HepG2 (cell line): ENCODE data around the gene ABHD17C. TPM values are rescaled to one million over a fixed set of nuclear protein-coding genes. Genes with fewer than 3 reads are reported as not detected.
A peak's percentile ranks its signal among the peaks of the same experiment; 100 is the strongest.

Experiments
- ATAC-seq: fragments of 200-7000 bp; cut with Tn5 transposase; 3 replicates; pipeline ENCODE4 v1.9.1; 2020; ENCODE audit warnings: mild to moderate bottlenecking, moderate library complexity
- BruUV-seq: library from RNA; stranded (reverse); fragments of 400-500 nt; replicated peaks from 2 replicates; lab custom pipeline; 2021; lab: Mats Ljungman, UMichigan
- CTCF ChIA-PET: fragments of 300-600 bp; formaldehyde crosslinking; extraction: SDS; loops from one replicate; lab custom pipeline; 2021; ENCODE audit warnings: low total read pairs, inconsistent platforms, low intra/inter-chr PET ratio; lab: Yijun Ruan, JAX
- POLR2A ChIA-PET: fragments of 350-600 bp; sonication (Branson Sonifier 250); formaldehyde crosslinking; loops from one replicate; lab custom pipeline; 2020; ENCODE audit warnings: antibody characterized with exemption, inconsistent platforms; lab: Yijun Ruan, JAX
- DNase-seq: peaks from one replicate; pipeline ENCODE4 v3.0.0-alpha.2; 2015; ENCODE audit warnings: low spot score
- FAIRE-seq: peaks from 3 replicates; lab custom pipeline; 2011; peaks lifted over from hg19 to GRCh38; lab: Jason Lieb, UNC
- H2AFZ ChIP-seq: one replicate; pipeline ENCODE4 v1.6.1; 2011; ENCODE audit warnings: low read length, inconsistent platforms
- H3K27ac ChIP-seq: fragments of 300-600 bp; 3 replicates; pipeline ENCODE4 v1.8.0; 2011; ENCODE audit warnings: mixed run types, mild to moderate bottlenecking, mixed read lengths, low read length, inconsistent platforms; ENCODE audit not compliant: insufficient read depth; ENCODE audit errors: extremely low read length
- H3K27me3 ChIP-seq, 2 experiments: fragments of 200-600 bp in 1 of 2; 2 replicates in 1 of 2; 3 replicates in 1 of 2; pipeline versions ENCODE4 v1.6.0 to v1.8.0; 2011; ENCODE audit warnings: low read length in 2 of 2, mild to moderate bottlenecking in 2 of 2, moderate library complexity in 2 of 2, inconsistent platforms in 1 of 2; ENCODE audit not compliant: insufficient read depth in 2 of 2, control insufficient read depth in 1 of 2
- H3K36me3 ChIP-seq, 2 experiments: fragments of 200-600 bp in 1 of 2; replicated peaks in 1 of 2; 2 replicates in 1 of 2; 3 replicates in 1 of 2; pipeline versions ENCODE4 v1.5.1 to v1.8.0; 2011; ENCODE audit warnings: low read length in 2 of 2, inconsistent platforms in 1 of 2; ENCODE audit not compliant: insufficient read depth in 2 of 2, control insufficient read depth in 1 of 2
- H3K4me1 ChIP-seq: 2 replicates; pipeline ENCODE4 v1.5.1; 2012; ENCODE audit warnings: low read length, inconsistent platforms; ENCODE audit not compliant: insufficient read depth
- H3K4me2 ChIP-seq: 2 replicates; pipeline ENCODE4 v1.6.0; 2011; ENCODE audit warnings: low read depth, low read length, inconsistent platforms
- H3K4me3 ChIP-seq, 3 experiments: fragments of 200-600 bp in 1 of 3; sonication (generic), shearing (Covaris generic) in 1 of 3; replicated peaks in 1 of 3; 2 replicates each; pipeline ENCODE4 v1.5.1; 2011 to 2016; ENCODE audit warnings: low read length in 3 of 3, inconsistent platforms in 2 of 3, low read depth in 2 of 3, mild to moderate bottlenecking in 2 of 3, control low read depth in 1 of 3, mixed read lengths in 1 of 3; ENCODE audit not compliant: insufficient read depth in 1 of 3
- H3K79me2 ChIP-seq: one replicate; pipeline ENCODE4 v1.6.1; 2011; ENCODE audit warnings: low read length, inconsistent platforms; ENCODE audit not compliant: insufficient read depth
- H3K9ac ChIP-seq: 2 replicates; pipeline ENCODE4 v1.6.0; 2011; ENCODE audit warnings: mild to moderate bottlenecking, low read depth, low read length, inconsistent platforms; ENCODE audit not compliant: insufficient read depth
- H3K9me3 ChIP-seq: 2 replicates; pipeline ENCODE4 v1.5.1; 2012; ENCODE audit warnings: mild to moderate bottlenecking, low read length
- H4K20me1 ChIP-seq: 2 replicates; pipeline ENCODE4 v1.6.0; 2011; ENCODE audit warnings: inconsistent platforms, mild to moderate bottlenecking, low read length, moderate library complexity; ENCODE audit not compliant: insufficient read depth
- AHDC1 ChIP-seq: sonication (generic); formaldehyde crosslinking; IDR thresholded peaks from 2 replicates; pipeline ENCODE4 v1.5.1; 2020; ENCODE audit warnings: mild to moderate bottlenecking, missing genetic modification reagents, borderline replicate concordance
- KAT7 ChIP-seq: IDR thresholded peaks from 2 replicates; pipeline ENCODE4 v1.6.1; 2018; ENCODE audit warnings: borderline replicate concordance, missing compliant biosample characterization
- MXD4 ChIP-seq: IDR thresholded peaks from 2 replicates; pipeline ENCODE4 v1.6.1; 2016; ENCODE audit warnings: mild to moderate bottlenecking, missing biosample characterization, missing genetic modification reagents
- MYPOP ChIP-seq: sonication (generic); formaldehyde crosslinking; IDR thresholded peaks from 2 replicates; pipeline ENCODE4 v1.8.1; 2023; ENCODE audit warnings: mild to moderate bottlenecking, moderate library complexity, missing genetic modification reagents
- RFX3 ChIP-seq: IDR thresholded peaks from 2 replicates; pipeline ENCODE4 v1.6.1; 2016; ENCODE audit warnings: missing biosample characterization, missing genetic modification reagents
- RFXAP ChIP-seq: sonication (generic); formaldehyde crosslinking; IDR thresholded peaks from 2 replicates; pipeline ENCODE4 v1.4.0; 2020; ENCODE audit warnings: missing genetic modification reagents, borderline replicate concordance
- SNAI1 ChIP-seq: sonication (generic); formaldehyde crosslinking; IDR thresholded peaks from 2 replicates; pipeline ENCODE4 v1.5.0; 2020; ENCODE audit warnings: mild to moderate bottlenecking, missing genetic modification reagents, borderline replicate concordance
- YEATS4 ChIP-seq: sonication (generic); formaldehyde crosslinking; IDR thresholded peaks from 2 replicates; pipeline ENCODE4 v1.4.0; 2020; ENCODE audit warnings: missing genetic modification reagents, borderline replicate concordance
- ZBTB21 ChIP-seq: sonication (generic); formaldehyde crosslinking; IDR thresholded peaks from 2 replicates; pipeline ENCODE4 v1.4.0; 2020; ENCODE audit warnings: missing genetic modification reagents
- ZFX ChIP-seq: sonication (generic); formaldehyde crosslinking; IDR thresholded peaks from 2 replicates; pipeline ENCODE4 v1.4.0; 2020; ENCODE audit warnings: mild to moderate bottlenecking, low read depth, missing genetic modification reagents, moderate library complexity
- ZNF121 ChIP-seq: sonication (generic); formaldehyde crosslinking; IDR thresholded peaks from 2 replicates; pipeline ENCODE4 v1.5.0; 2020; ENCODE audit warnings: mild to moderate bottlenecking, missing genetic modification reagents
- WGBS: methylation state at CpG from one replicate; pipeline ENCODE4 v1.1.6; 2017; ENCODE audit warnings: low lambda C conversion rate; 5-methylcytosine and 5-hydroxymethylcytosine counted together
- in situ Hi-C: cut with HindIII; loops from 2 replicates; pipeline ENCODE4 v1.10.0; 2017; ENCODE audit warnings: low pct_unique_long_range_greater_than_20kb; ENCODE audit not compliant: extremely low pct_ligation_motif_present
- intact Hi-C: fragments of 100-400 bp; cut with micrococcal nuclease; formaldehyde crosslinking; loops from one replicate; pipeline ENCODE4 v1.10.0; 2022; ENCODE audit not compliant: unreplicated experiment
- polyA plus RNA-seq, 8 experiments: library from polyadenylated mRNA; depleted of rRNA in 3 of 8; stranded (reverse) in 7 of 8; unstranded in 1 of 8; fragments of >200 nt; fragmentation: Illumina TruSeq in 4 of 8; extraction: Trizol in 4 of 8; gene quantifications; 2 replicates each; pipeline versions ENCODE4 v1.2.1 to v1.2.3, GENCODE V29; 2011 to 2016; ENCODE audit warnings: low read depth in 4 of 8, missing spikeins in 1 of 8, mixed read lengths in 1 of 8; ENCODE audit not compliant: insufficient read depth in 1 of 8
- total RNA-seq, 5 experiments: library from RNA; depleted of rRNA; stranded (reverse); fragments of >200 nt; fragmentation: Illumina TruSeq; extraction: Trizol; gene quantifications; 2 replicates each; pipeline ENCODE4 v1.2.3, GENCODE V29; 2016; ENCODE audit warnings: low read depth in 1 of 5

ABHD17C gene
- total and polyA plus RNA-seq, 2 of the 13 experiments (the other 11 are each of a cell fraction or from before 2014, with no cell fraction given), result 2.9 to 3.9 TPM

- H3K4me2 ChIP-seq, result no peak overlapping the region
- H3K27me3 ChIP-seq, result no peaks in the 10 kb centered on the region
- H3K79me2 ChIP-seq, result no peaks in the 10 kb centered on the region
- no peaks in the 10 kb centered on the region for H3K9me3 ChIP-seq
- intact Hi-C loops (no loop called here), in situ Hi-C loops (no loop called here)
- no peak overlapping the region for H3K27ac ChIP-seq
- H4K20me1 ChIP-seq, result no peaks in the 10 kb centered on the region
- CTCF ChIA-PET, result no interaction called here
- no peak overlapping the region for H3K9ac ChIP-seq
- no peak for FAIRE-seq
- no peak for TF ChIP-seq KAT7 (CRISPR knock-in tag)
- 0 out of 2 replicates have a peak, but pooled peaks have one; percentile 10 for TF ChIP-seq ZNF121 (CRISPR knock-in tag)
- BruUV-seq, result no TSS peak
- no peaks in the 10 kb centered on the region for H3K36me3 ChIP-seq
- POLR2A ChIA-PET, result no interaction called here
- no peak overlapping the region for H3K4me3 ChIP-seq
- WGBS, result 90% methylated on average over 7 of the region's 9 CpGs
- no peak overlapping the region for H2AFZ ChIP-seq
- no peaks in the 10 kb centered on the region for H3K4me1 ChIP-seq
- no peak for ATAC-seq
- DNase-seq, result no peak
Observed at GRCh38 chr15:80710635-80711554, 15.8 kb downstream of the ABHD17C start.

GRCh38 chr15:80711886-80712285 lies 16.8 kb downstream of the ABHD17C start:
- Histone ChIP-seq H3K27ac (no peak overlapping the region), H3K9ac (no peak overlapping the region), H2AFZ (no peak overlapping the region), H3K4me1 (no peaks in the 10 kb centered on the region), H4K20me1 (no peaks in the 10 kb centered on the region), H3K27me3 (no peaks in the 10 kb centered on the region), H3K36me3 (no peaks in the 10 kb centered on the region), H3K79me2 (no peaks in the 10 kb centered on the region), H3K9me3 (no peaks in the 10 kb centered on the region), H3K4me2 (no peak overlapping the region), H3K4me3 (no peak overlapping the region)
- ATAC-seq (no peak), DNase-seq (no peak), FAIRE-seq (no peak)
- ChIA-PET POLR2A (no interaction called here), CTCF (no interaction called here)
- in situ Hi-C loops, result no loop called here
- 96% methylated on average over 6 of the region's 6 CpGs for WGBS
- intact Hi-C loops, result no loop called here
- BruUV-seq, result no TSS peak
- no peak for TF ChIP-seq AHDC1 (CRISPR knock-in tag)
- TF ChIP-seq MYPOP (CRISPR knock-in tag), result no peak
- TF ChIP-seq RFX3 (CRISPR knock-in tag), result no peak
- no peak for TF ChIP-seq SNAI1 (CRISPR knock-in tag)
- TF ChIP-seq ZFX (CRISPR knock-in tag), result no peak
- no peak for TF ChIP-seq ZBTB21
- TF ChIP-seq RFXAP (CRISPR knock-in tag), result no peak
- TF ChIP-seq YEATS4 (CRISPR knock-in tag), result no peak
- TF ChIP-seq MXD4 (CRISPR knock-in tag), result no peak
